ENCODE results near the gene BEST4. TPM values are rescaled to one million over a fixed set of nuclear protein-coding genes. Genes with fewer than 3 reads are reported as not detected.

The BEST4 gene
- polyA plus RNA-seq, 1 of the 3 experiments (the other 2 are of a cell fraction), result 0.12 TPM

- Histone ChIP-seq H3K9me2 (no peaks in the 10 kb centered on the region), H3K9me3 (no peaks in the 10 kb centered on the region), H3K4me1 (ENCODE audit: control insufficient read depth in 1 of 2, insufficient read depth in 2 of 2, low read depth in 1 of 2, low read length in 1 of 2) (no peaks in the 10 kb centered on the region), H3K4me3 (ENCODE audit: low read depth in 2 of 2, low read length in 1 of 2) (no peak overlapping the region), H4K20me1 (ENCODE audit: insufficient read depth) (no peaks in the 10 kb centered on the region), H3K9ac (no peak overlapping the region), H2AFZ (ENCODE audit: low read depth) (no peak overlapping the region; the same call in 1 of the 2 replicates), H3K27me3 (ENCODE audit: insufficient read depth) (no peaks in the 10 kb centered on the region), H3K4me2 (no peak overlapping the region), H3K27ac (ENCODE audit: low read depth in 2 of 2, low read length in 1 of 2) (no peak overlapping the region), H3F3A (replicated peaks; ENCODE audit: insufficient read depth) (peaks cover 34% of the 10 kb centered on the region), H3K36me3 (replicated peaks in 1 of 2; ENCODE audit: control insufficient read depth in 1 of 2, insufficient read depth in 2 of 2, low read length in 1 of 2) (no peaks in the 10 kb centered on the region), H3K79me2 (ENCODE audit: insufficient read depth) (no peaks in the 10 kb centered on the region)
- ChIA-PET POLR2A (no interaction called here), CTCF (no interaction called here)
- no peak for TF ChIP-seq EZH2phosphoT487 (IDR thresholded peaks at IDR 0.05; ENCODE audit: borderline replicate concordance, low read depth)
- no peak for TF ChIP-seq GABPA (IDR thresholded peaks at IDR 0.05; ENCODE audit: low read depth)
- TF ChIP-seq FOSL2 (IDR thresholded peaks at IDR 0.05; ENCODE audit: borderline replicate concordance, low read depth), result no peak
- no peak for TF ChIP-seq TEAD4 (IDR thresholded peaks at IDR 0.05; ENCODE audit: borderline replicate concordance, insufficient read depth)
- TF ChIP-seq MEF2A (IDR thresholded peaks at IDR 0.05; ENCODE audit: borderline replicate concordance, low read depth), result no peak
- TF ChIP-seq MAX (IDR thresholded peaks at IDR 0.05; ENCODE audit: low read depth), result no peak
- TF ChIP-seq, protein P1, sequence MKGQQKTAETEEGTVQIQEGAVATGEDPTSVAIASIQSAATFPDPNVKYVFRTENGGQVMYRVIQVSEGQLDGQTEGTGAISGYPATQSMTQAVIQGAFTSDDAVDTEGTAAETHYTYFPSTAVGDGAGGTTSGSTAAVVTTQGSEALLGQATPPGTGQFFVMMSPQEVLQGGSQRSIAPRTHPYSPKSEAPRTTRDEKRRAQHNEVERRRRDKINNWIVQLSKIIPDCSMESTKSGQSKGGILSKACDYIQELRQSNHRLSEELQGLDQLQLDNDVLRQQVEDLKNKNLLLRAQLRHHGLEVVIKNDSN (IDR thresholded peaks at IDR 0.05; ENCODE audit: borderline replicate concordance, low read depth), result no peak
- no peak for TF ChIP-seq RCOR1 (IDR thresholded peaks at IDR 0.05; ENCODE audit: low read length)
- TF ChIP-seq GATA2 (CRISPR knock-in tag; IDR thresholded peaks at IDR 0.05), result no peak
- no peak for TF ChIP-seq TAF1 (IDR thresholded peaks at IDR 0.05; ENCODE audit: borderline replicate concordance, low read depth, low read length)
- no peak for TF ChIP-seq CHD2 (IDR thresholded peaks at IDR 0.05; ENCODE audit: low read length, partially characterized antibody)
- TF ChIP-seq SIN3A (IDR thresholded peaks at IDR 0.05; ENCODE audit: borderline replicate concordance, low read depth, low read length), result no peak
- no peak for TF ChIP-seq NFIC (IDR thresholded peaks at IDR 0.05; ENCODE audit: borderline replicate concordance)
- TF ChIP-seq MXI1 (IDR thresholded peaks at IDR 0.05; ENCODE audit: low read depth, low read length), result no peak
- no peak for TF ChIP-seq RFX5 (IDR thresholded peaks at IDR 0.05; ENCODE audit: low read length)
- WGBS (ENCODE audit: low lambda C conversion rate), result 100% methylated on average over 1 of the region's 1 CpG
- DNase-seq, result no peak
Observed at GRCh38 chr1:44733784-44734183, 54.2 kb downstream of the BEST4 start.

Small RNA genes within 50 kb of the gene (small RNA-seq; reads per million reads assigned to genes)
- 102 to 1,885 (median 1,009) reads per million in 7 experiments for gene SNORD38A
- gene SNORD38B, result 0 reads per million in 7 experiments
- 0.13 to 235 (median 4.2) reads per million in 7 experiments for gene SNORD46
- gene SNORD55, result 0 reads per million in 7 experiments

Other genes starting within 250 kb of the BEST4 start
- 14.9 and 16.9 TPM in 2 replicates for gene TMEM53, start 113.7 kb downstream of the BEST4 start, polyA plus RNA-seq (2012; rRNA removed)
- gene ARMH1, start 113.5 kb downstream of the BEST4 start, polyA plus RNA-seq (2012; rRNA removed), result 6.6 and 10.5 TPM in 2 replicates
- gene RNU5D-1, start 57.0 kb downstream of the BEST4 start, polyA plus RNA-seq (2012; rRNA removed), result not detected in 2 replicates
- gene KIF2C, start 48.3 kb downstream of the BEST4 start, polyA plus RNA-seq (2012; rRNA removed), result 20.7 and 22.2 TPM in 2 replicates
- gene RPS8, start 12.6 kb downstream of the BEST4 start, polyA plus RNA-seq (2012; rRNA removed), result 3,303 and 3,363 TPM in 2 replicates
- 68.3 and 82.8 TPM in 2 replicates for gene PLK3, start 12.2 kb upstream of the BEST4 start, polyA plus RNA-seq (2012; rRNA removed)
- gene DYNLT4, start 19.2 kb upstream of the BEST4 start, polyA plus RNA-seq (2012; rRNA removed), result 0.37 and 0.61 TPM in 2 replicates
- gene BTBD19, start 20.4 kb upstream of the BEST4 start, polyA plus RNA-seq (2012; rRNA removed), result 36.9 and 37.9 TPM in 2 replicates
- gene PTCH2, start 55.1 kb upstream of the BEST4 start, polyA plus RNA-seq (2012; rRNA removed), result 1.0 and 1.2 TPM in 2 replicates
- gene EIF2B3, start 198.4 kb upstream of the BEST4 start, polyA plus RNA-seq (2012; rRNA removed), result 21.3 and 24.8 TPM in 2 replicates
- 39.3 and 44.2 TPM in 2 replicates for gene HECTD3, start 223.2 kb upstream of the BEST4 start, polyA plus RNA-seq (2012; rRNA removed)
- 230 and 247 TPM in 2 replicates for gene UROD, start 224.1 kb upstream of the BEST4 start, polyA plus RNA-seq (2012; rRNA removed)

Data from SK-N-SH (cell line).